HepG2 (cell line): ENCODE measurements around the gene IL17RB. TPM values are rescaled to one million over a fixed set of nuclear protein-coding genes. Genes with fewer than 3 reads are reported as not detected.

Experiments used
- CAMTA2 ChIP-seq: sonication (generic); formaldehyde crosslinking; IDR thresholded peaks from 2 replicates; pipeline ENCODE4 v1.4.0; 2020; ENCODE audit warnings: mild to moderate bottlenecking, missing genetic modification reagents, borderline replicate concordance
- GATA4 ChIP-seq: sonication (generic); IDR thresholded peaks from 2 replicates; pipeline ENCODE4 v1.6.1; 2016; ENCODE audit warnings: antibody characterized with exemption, low read depth, borderline replicate concordance
- JDP2 ChIP-seq: sonication (generic); formaldehyde crosslinking; IDR thresholded peaks from 2 replicates; pipeline ENCODE4 v1.8.1; 2022; ENCODE audit warnings: missing genetic modification reagents, borderline replicate concordance
- KLF12 ChIP-seq: sonication (generic); formaldehyde crosslinking; IDR thresholded peaks from 2 replicates; pipeline ENCODE4 v1.4.0; 2020; ENCODE audit warnings: missing genetic modification reagents, borderline replicate concordance
- TOPORS ChIP-seq: sonication (generic); formaldehyde crosslinking; IDR thresholded peaks from 2 replicates; pipeline ENCODE4 v1.8.0; 2023; ENCODE audit warnings: mild to moderate bottlenecking, missing genetic modification reagents
- ZFP36 ChIP-seq: fragments of 150-350 bp; IDR thresholded peaks from 2 replicates; pipeline ENCODE4 v1.6.1; 2018; ENCODE audit warnings: borderline replicate concordance, low read length, low read depth; ENCODE audit not compliant: partially characterized antibody
- ZNF724P ChIP-seq: sonication (generic); formaldehyde crosslinking; IDR thresholded peaks from 2 replicates; pipeline ENCODE4 v1.8.0; 2022; ENCODE audit warnings: missing genetic modification reagents, borderline replicate concordance
- ZNF770 ChIP-seq: sonication (generic); formaldehyde crosslinking; IDR thresholded peaks from 2 replicates; pipeline ENCODE4 v1.5.0; 2020; ENCODE audit warnings: mild to moderate bottlenecking, missing genetic modification reagents
- ZZZ3 ChIP-seq: sonication (generic); formaldehyde crosslinking; IDR thresholded peaks from 2 replicates; pipeline ENCODE4 v1.4.0; 2020; ENCODE audit warnings: missing genetic modification reagents, mild to moderate bottlenecking, borderline replicate concordance
- polyA plus RNA-seq, 8 experiments: library from polyadenylated mRNA; depleted of rRNA in 3 of 8; stranded (reverse) in 7 of 8; unstranded in 1 of 8; fragments of >200 nt; fragmentation: Illumina TruSeq in 4 of 8; extraction: Trizol in 4 of 8; gene quantifications; 2 replicates each; pipeline versions ENCODE4 v1.2.1 to v1.2.3, GENCODE V29; 2011 to 2016; ENCODE audit warnings: low read depth in 4 of 8, missing spikeins in 1 of 8, mixed read lengths in 1 of 8; ENCODE audit not compliant: insufficient read depth in 1 of 8
- total RNA-seq, 5 experiments: library from RNA; depleted of rRNA; stranded (reverse); fragments of >200 nt; fragmentation: Illumina TruSeq; extraction: Trizol; gene quantifications; 2 replicates each; pipeline ENCODE4 v1.2.3, GENCODE V29; 2016; ENCODE audit warnings: low read depth in 1 of 5
- TF ChIP-seq, protein P1 (sequence below): sonication (generic); formaldehyde crosslinking; IDR thresholded peaks from 2 replicates; pipeline ENCODE4 v1.4.0; 2020; ENCODE audit warnings: mild to moderate bottlenecking, missing genetic modification reagents, borderline replicate concordance
- TF ChIP-seq, protein P2 (sequence below): sonication (generic); formaldehyde crosslinking; IDR thresholded peaks from 2 replicates; pipeline ENCODE4 v1.5.0; 2020; ENCODE audit warnings: mild to moderate bottlenecking, missing genetic modification reagents, borderline replicate concordance

The IL17RB gene
- total and polyA plus RNA-seq, 2 of the 13 experiments (the other 11 are each of a cell fraction or from before 2014, with no cell fraction given): 130 to 190 TPM

GRCh38 chr3:53809267-53809666 is 37.1 kb upstream of the IL17RB start (continued):
- no peak for TF ChIP-seq GATA4
- TF ChIP-seq ZNF724P (CRISPR knock-in tag): no peak
- TF ChIP-seq ZZZ3: no peak
- no peak for TF ChIP-seq TOPORS (CRISPR knock-in tag)
- TF ChIP-seq, protein P1, sequence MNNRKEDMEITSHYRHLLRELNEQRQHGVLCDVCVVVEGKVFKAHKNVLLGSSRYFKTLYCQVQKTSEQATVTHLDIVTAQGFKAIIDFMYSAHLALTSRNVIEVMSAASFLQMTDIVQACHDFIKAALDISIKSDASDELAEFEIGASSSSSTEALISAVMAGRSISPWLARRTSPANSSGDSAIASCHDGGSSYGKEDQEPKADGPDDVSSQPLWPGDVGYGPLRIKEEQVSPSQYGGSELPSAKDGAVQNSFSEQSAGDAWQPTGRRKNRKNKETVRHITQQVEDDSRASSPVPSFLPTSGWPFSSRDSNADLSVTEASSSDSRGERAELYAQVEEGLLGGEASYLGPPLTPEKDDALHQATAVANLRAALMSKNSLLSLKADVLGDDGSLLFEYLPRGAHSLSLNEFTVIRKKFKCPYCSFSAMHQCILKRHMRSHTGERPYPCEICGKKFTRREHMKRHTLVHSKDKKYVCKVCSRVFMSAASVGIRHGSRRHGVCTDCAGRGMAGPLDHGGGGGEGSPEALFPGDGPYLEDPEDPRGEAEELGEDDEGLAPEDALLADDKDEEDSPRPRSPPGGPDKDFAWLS: no peak
- no peak for TF ChIP-seq CAMTA2 (CRISPR knock-in tag)
- TF ChIP-seq, protein P2, sequence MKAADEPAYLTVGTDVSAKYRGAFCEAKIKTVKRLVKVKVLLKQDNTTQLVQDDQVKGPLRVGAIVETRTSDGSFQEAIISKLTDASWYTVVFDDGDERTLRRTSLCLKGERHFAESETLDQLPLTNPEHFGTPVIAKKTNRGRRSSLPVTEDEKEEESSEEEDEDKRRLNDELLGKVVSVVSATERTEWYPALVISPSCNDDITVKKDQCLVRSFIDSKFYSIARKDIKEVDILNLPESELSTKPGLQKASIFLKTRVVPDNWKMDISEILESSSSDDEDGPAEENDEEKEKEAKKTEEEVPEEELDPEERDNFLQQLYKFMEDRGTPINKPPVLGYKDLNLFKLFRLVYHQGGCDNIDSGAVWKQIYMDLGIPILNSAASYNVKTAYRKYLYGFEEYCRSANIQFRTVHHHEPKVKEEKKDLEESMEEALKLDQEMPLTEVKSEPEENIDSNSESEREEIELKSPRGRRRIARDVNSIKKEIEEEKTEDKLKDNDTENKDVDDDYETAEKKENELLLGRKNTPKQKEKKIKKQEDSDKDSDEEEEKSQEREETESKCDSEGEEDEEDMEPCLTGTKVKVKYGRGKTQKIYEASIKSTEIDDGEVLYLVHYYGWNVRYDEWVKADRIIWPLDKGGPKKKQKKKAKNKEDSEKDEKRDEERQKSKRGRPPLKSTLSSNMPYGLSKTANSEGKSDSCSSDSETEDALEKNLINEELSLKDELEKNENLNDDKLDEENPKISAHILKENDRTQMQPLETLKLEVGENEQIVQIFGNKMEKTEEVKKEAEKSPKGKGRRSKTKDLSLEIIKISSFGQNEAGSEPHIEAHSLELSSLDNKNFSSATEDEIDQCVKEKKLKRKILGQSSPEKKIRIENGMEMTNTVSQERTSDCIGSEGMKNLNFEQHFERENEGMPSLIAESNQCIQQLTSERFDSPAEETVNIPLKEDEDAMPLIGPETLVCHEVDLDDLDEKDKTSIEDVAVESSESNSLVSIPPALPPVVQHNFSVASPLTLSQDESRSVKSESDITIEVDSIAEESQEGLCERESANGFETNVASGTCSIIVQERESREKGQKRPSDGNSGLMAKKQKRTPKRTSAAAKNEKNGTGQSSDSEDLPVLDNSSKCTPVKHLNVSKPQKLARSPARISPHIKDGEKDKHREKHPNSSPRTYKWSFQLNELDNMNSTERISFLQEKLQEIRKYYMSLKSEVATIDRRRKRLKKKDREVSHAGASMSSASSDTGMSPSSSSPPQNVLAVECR (CRISPR knock-in tag): no peak
- TF ChIP-seq KLF12 (CRISPR knock-in tag): no peak
- no peak for TF ChIP-seq ZFP36
- no peak for TF ChIP-seq JDP2 (CRISPR knock-in tag)
- TF ChIP-seq ZNF770 (CRISPR knock-in tag): no peak
